GM23338 (cell line): ENCODE measurements around the gene USP35. TPM values are rescaled to one million over a fixed set of nuclear protein-coding genes. Genes with fewer than 3 reads are reported as not detected.

Experiments used
- ATAC-seq: fragments of 200-7000 bp; cut with Tn5 transposase; 3 replicates; pipeline ENCODE4 v1.9.1; 2020
- DNase-seq: peaks from one replicate; pipeline ENCODE4 v3.0.0-alpha.2; 2015; ENCODE audit warnings: low spot score
- H2AFZ ChIP-seq: fragments of 200-600 bp; sonication (generic); 2 replicates; pipeline ENCODE4 v1.8.0; 2016; ENCODE audit warnings: antibody characterized with exemption, mild to moderate bottlenecking, moderate library complexity
- H3F3A ChIP-seq: fragments of 200-600 bp; sonication (generic); replicated peaks from 2 replicates; pipeline ENCODE4 v1.8.0; 2017; ENCODE audit warnings: antibody characterized with exemption, mixed run types, low read depth
- H3K27ac ChIP-seq: fragments of 200-600 bp; sonication (generic); 2 replicates; pipeline ENCODE4 v1.6.1; 2016; ENCODE audit warnings: low read depth
- H3K27me3 ChIP-seq: fragments of 200-600 bp; sonication (generic); 2 replicates; pipeline ENCODE4 v1.8.0; 2016; ENCODE audit warnings: mild to moderate bottlenecking, mixed run types, moderate library complexity; ENCODE audit not compliant: insufficient read depth
- H3K36me3 ChIP-seq: fragments of 200-600 bp; sonication (generic); 2 replicates; pipeline ENCODE4 v1.8.0; 2016; ENCODE audit warnings: mild to moderate bottlenecking; ENCODE audit not compliant: insufficient read depth
- H3K4me1 ChIP-seq: fragments of 200-600 bp; sonication (generic); 2 replicates; pipeline ENCODE4 v1.8.0; 2016; ENCODE audit warnings: mild to moderate bottlenecking, moderate library complexity; ENCODE audit not compliant: insufficient read depth
- H3K4me2 ChIP-seq: fragments of 200-600 bp; sonication (generic); 2 replicates; pipeline ENCODE4 v1.7.1; 2017; ENCODE audit warnings: mixed run types
- H3K4me3 ChIP-seq: fragments of 200-600 bp; sonication (generic); 2 replicates; pipeline ENCODE4 v1.6.1; 2016; ENCODE audit warnings: mixed run types
- H3K79me2 ChIP-seq: fragments of 200-600 bp; sonication (generic); replicated peaks from 2 replicates; pipeline ENCODE4 v1.8.0; 2017; ENCODE audit warnings: mild to moderate bottlenecking; ENCODE audit not compliant: insufficient read depth
- H3K9me2 ChIP-seq: fragments of 200-600 bp; sonication (generic); 2 replicates; pipeline ENCODE4 v1.8.0; 2017; ENCODE audit not compliant: insufficient read depth
- H4K20me1 ChIP-seq: fragments of 200-600 bp; sonication (generic); replicated peaks from 2 replicates; pipeline ENCODE4 v1.8.0; 2017; ENCODE audit warnings: mild to moderate bottlenecking; ENCODE audit not compliant: insufficient read depth
- H3K27ac Mint-ChIP-seq: 2 replicates; pipeline ENCODE4 v1.8.0; 2020; ENCODE audit warnings: inconsistent platforms, mild to moderate bottlenecking, moderate library complexity, mixed read lengths
- H3K27me3 Mint-ChIP-seq: 3 replicates; pipeline ENCODE4 v1.8.0; 2022; ENCODE audit warnings: low read depth, mild to moderate bottlenecking, moderate library complexity, mixed read lengths, inconsistent platforms; ENCODE audit not compliant: insufficient read depth, poor library complexity
- H3K36me3 Mint-ChIP-seq: 3 replicates; pipeline ENCODE4 v1.8.0; 2021; ENCODE audit warnings: low read depth, mild to moderate bottlenecking, inconsistent platforms, moderate library complexity, mixed read lengths
- H3K4me1 Mint-ChIP-seq: 3 replicates; pipeline ENCODE4 v1.8.0; 2020; ENCODE audit warnings: mild to moderate bottlenecking, inconsistent platforms, mixed read lengths
- H3K4me3 Mint-ChIP-seq: 3 replicates; pipeline ENCODE4 v1.8.0; 2021; ENCODE audit warnings: moderate library complexity, mild to moderate bottlenecking, inconsistent platforms, mixed read lengths
- H3K9me3 Mint-ChIP-seq: 3 replicates; pipeline ENCODE4 v1.8.0; 2020; ENCODE audit warnings: moderate library complexity, mild to moderate bottlenecking, inconsistent platforms, mixed read lengths
- CREB1 ChIP-seq: fragments of 250-450 bp; sonication (Bioruptor Pico); IDR thresholded peaks from 2 replicates; pipeline ENCODE4 v1.5.0; 2020; ENCODE audit warnings: low read depth, mild to moderate bottlenecking, moderate library complexity
- ETS1 ChIP-seq: IDR thresholded peaks from 2 replicates; pipeline ENCODE4 v1.6.1; 2016; ENCODE audit warnings: antibody characterized with exemption
- JUNB ChIP-seq: IDR thresholded peaks from one replicate; pipeline ENCODE4 v1.6.1; 2016; ENCODE audit warnings: antibody characterized with exemption; ENCODE audit not compliant: unreplicated experiment
- STAT1 ChIP-seq: IDR thresholded peaks from one replicate; pipeline ENCODE4 v1.6.1; 2016; ENCODE audit warnings: antibody characterized with exemption; ENCODE audit not compliant: unreplicated experiment
- ZNF462 ChIP-seq: fragments of 250-450 bp; sonication (Bioruptor Pico); IDR thresholded peaks from 2 replicates; pipeline ENCODE4 v1.5.0; 2020; ENCODE audit warnings: mild to moderate bottlenecking, moderate library complexity
- polyA plus RNA-seq: library from polyadenylated mRNA; unstranded; fragments of >200 nt; fragmentation: Nextera tagmentation; extraction: Ambion mirVana; gene quantifications from 2 replicates; pipeline ENCODE4 v1.2.1, GENCODE V29; 2016
- total RNA-seq: library from RNA; depleted of rRNA; stranded (reverse); fragments of >200 nt; shearing (Covaris generic); gene quantifications from 2 replicates; pipeline ENCODE4 v1.2.3, GENCODE V29; 2014

The USP35 gene
- total and polyA plus RNA-seq, 2 experiments from 2014 or later, result 2.5 to 10.7 TPM

- H3K27me3 Mint-ChIP-seq, result peaks cover 8% of the 10 kb centered on the region
- Histone ChIP-seq H3F3A (no peaks in the 10 kb centered on the region), H4K20me1 (no peaks in the 10 kb centered on the region), H3K36me3 (no peaks in the 10 kb centered on the region), H3K4me2 (no peak overlapping the region), H3K4me1 (no peaks in the 10 kb centered on the region), H3K27me3 (no peaks in the 10 kb centered on the region), H3K9me2 (no peaks in the 10 kb centered on the region), H3K79me2 (no peaks in the 10 kb centered on the region), H3K4me3 (no peak overlapping the region), H3K27ac (no peak overlapping the region), H2AFZ (no peak overlapping the region)
- TF ChIP-seq STAT1, result no peak
- TF ChIP-seq ETS1, result no peak
- no peak for TF ChIP-seq JUNB
- TF ChIP-seq ZNF462, result no peak
- TF ChIP-seq CREB1 (CRISPR knock-in tag), result no peak
- ATAC-seq (no peak), DNase-seq (no peak)
- H3K36me3 Mint-ChIP-seq, result no peaks in the 10 kb centered on the region; the same call in 2 of the 3 replicates
- H3K27ac Mint-ChIP-seq, result no peak overlapping the region
- no peaks in the 10 kb centered on the region for H3K9me3 Mint-ChIP-seq
- H3K4me1 Mint-ChIP-seq, result peaks cover 13% of the 10 kb centered on the region; the same call in 2 of the 3 replicates
- no peak overlapping the region for H3K4me3 Mint-ChIP-seq
Measured at GRCh38 chr11:78151804-78152203, 36.9 kb upstream of the USP35 start.
